ENCODE measurements around the gene UBE4B. TPM values are rescaled to one million over a fixed set of nuclear protein-coding genes. Genes with fewer than 3 reads are reported as not detected.

The UBE4B gene
- total and polyA plus RNA-seq, 10 of the 15 experiments (the other 5 are each of a cell fraction or from before 2014, with no cell fraction given): 2.9 to 32.6 (median 20.7) TPM

DNA sequence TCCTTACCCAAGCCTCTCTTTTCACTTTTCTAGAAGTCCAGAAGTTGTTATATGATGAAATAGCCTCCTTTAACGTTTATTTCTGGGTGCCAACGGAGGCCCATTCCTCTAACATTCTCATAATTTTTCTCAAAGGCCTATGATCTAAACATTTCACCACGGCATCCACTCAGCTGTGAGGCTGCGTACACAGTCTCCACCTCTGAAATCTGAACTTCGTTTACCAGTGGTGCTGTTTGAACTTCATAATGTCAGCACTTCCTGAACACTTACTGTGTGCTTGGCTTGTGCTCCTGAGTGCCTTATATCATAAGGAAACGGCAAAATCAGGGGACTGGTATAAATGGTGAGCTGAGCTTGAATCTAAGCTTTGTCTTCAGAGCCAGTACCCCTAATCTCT is 47.8 kb upstream of the UBE4B start:
- no peaks in the 10 kb centered on the region; a peak in 1 of 4 replicates for H3K36me3 ChIP-seq (ENCODE audit: control insufficient read depth in 2 of 2, insufficient read depth in 2 of 2, low read length in 1 of 2)
- no peaks in the 10 kb centered on the region for H3K4me1 ChIP-seq (ENCODE audit: control insufficient read depth, insufficient read depth, low read length)
- H3K4me3 ChIP-seq: no peak overlapping the region
- no peaks in the 10 kb centered on the region for H3K9me3 ChIP-seq (replicated peaks; ENCODE audit: control insufficient read depth, insufficient read depth, low read length)
- no peak overlapping the region for H2AFZ ChIP-seq (ENCODE audit: control insufficient read depth, low read depth, low read length)
- no peak overlapping the region for H3K27ac ChIP-seq (ENCODE audit: control insufficient read depth, insufficient read depth)
- in situ Hi-C loops (cut with MboI) (no loop called here), intact Hi-C loops (cut with micrococcal nuclease; ENCODE audit: unreplicated experiment) (no loop called here)
- FAIRE-seq: no peak
- RAD21 ChIA-PET (ENCODE audit: unreplicated experiment): no interaction called here
- POLR2A ChIA-PET: no interaction called here
- TF ChIP-seq PRDM15 (CRISPR knock-in tag; IDR thresholded peaks at IDR 0.05) (no peak), SMC3 (IDR thresholded peaks at IDR 0.05; ENCODE audit: borderline replicate concordance, low read length) (no peak), POU2F2 (IDR thresholded peaks at IDR 0.05; ENCODE audit: borderline replicate concordance, low read depth, low read length) (no peak), TAF1 (IDR thresholded peaks at IDR 0.05; ENCODE audit: borderline replicate concordance, low read depth, low read length) (no peak), PAX5 (IDR thresholded peaks at IDR 0.05; ENCODE audit: borderline replicate concordance, low read depth, low read length) (no peak), TCF7 (IDR thresholded peaks at IDR 0.05; ENCODE audit: borderline replicate concordance) (no peak), POLR2AphosphoS2 (IDR thresholded peaks at IDR 0.05; ENCODE audit: low read depth, low read length) (no peak), EGR1 (IDR thresholded peaks at IDR 0.05; ENCODE audit: borderline replicate concordance in 1 of 2, low read depth in 2 of 2, low read length in 2 of 2) (no peak), HCFC1 (IDR thresholded peaks at IDR 0.05; ENCODE audit: low read length) (no peak), ATF7 (IDR thresholded peaks at IDR 0.05; ENCODE audit: low read depth) (no peak), RBBP5 (conservative IDR thresholded peaks at IDR 0.05) (no peak)
- TF ChIP-seq, protein P1, sequence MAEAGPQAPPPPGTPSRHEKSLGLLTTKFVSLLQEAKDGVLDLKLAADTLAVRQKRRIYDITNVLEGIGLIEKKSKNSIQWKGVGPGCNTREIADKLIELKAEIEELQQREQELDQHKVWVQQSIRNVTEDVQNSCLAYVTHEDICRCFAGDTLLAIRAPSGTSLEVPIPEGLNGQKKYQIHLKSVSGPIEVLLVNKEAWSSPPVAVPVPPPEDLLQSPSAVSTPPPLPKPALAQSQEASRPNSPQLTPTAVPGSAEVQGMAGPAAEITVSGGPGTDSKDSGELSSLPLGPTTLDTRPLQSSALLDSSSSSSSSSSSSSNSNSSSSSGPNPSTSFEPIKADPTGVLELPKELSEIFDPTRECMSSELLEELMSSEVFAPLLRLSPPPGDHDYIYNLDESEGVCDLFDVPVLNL (IDR thresholded peaks at IDR 0.05; ENCODE audit: low read depth, low read length): no peak
- no peaks in the 10 kb centered on the region for H4K20me1 ChIP-seq (ENCODE audit: control insufficient read depth, insufficient read depth)
- ATAC-seq: no peak
- H3K9ac ChIP-seq (ENCODE audit: control insufficient read depth, insufficient read depth, low read length): no peak overlapping the region
- H3K27me3 ChIP-seq (replicated peaks in 1 of 2; ENCODE audit: control insufficient read depth in 2 of 2, insufficient read depth in 2 of 2, low read length in 1 of 2): no peaks in the 10 kb centered on the region
- DNase-seq (ENCODE audit: low read depth, low spot score): no peak
- 51% methylated on average over 6 of the region's 6 CpGs for WGBS (ENCODE audit: insufficient coverage, insufficient replicate concordance, low lambda C conversion rate, missing lambda C conversion rate)
- SMC1A ChIA-PET (ENCODE audit: uncharacterized antibody, unreplicated experiment): no interaction called here
- H3K4me2 ChIP-seq (ENCODE audit: control insufficient read depth, insufficient read depth): no peak overlapping the region
- no TSS peak for BruUV-seq (replicated peaks)
- CTCF ChIA-PET: no interaction called here
- H3K79me2 ChIP-seq (ENCODE audit: control insufficient read depth, insufficient read depth, low read length): no peaks in the 10 kb centered on the region
